Fibroblast of villous mesenchyme (primary cell): ENCODE measurements around the gene NASP. TPM values are rescaled to one million over a fixed set of nuclear protein-coding genes. Genes with fewer than 3 reads are reported as not detected.

Experiments used
- DNase-seq: peaks from one replicate; pipeline ENCODE4 v3.0.0-alpha.2; 2010; ENCODE audit warnings: low read depth
- H3K4me3 ChIP-seq: 2 replicates; pipeline ENCODE4 v1.5.1; 2011; ENCODE audit warnings: low read depth, mild to moderate bottlenecking, low read length
- total RNA-seq: library from RNA; depleted of rRNA; stranded (reverse); fragments of >200 nt; gene quantifications from 2 replicates; pipeline ENCODE4 v1.2.3, GENCODE V29; 2012
- TF ChIP-seq, protein P1 (sequence below): IDR thresholded peaks from 2 replicates; pipeline ENCODE4 v1.5.1; 2012; ENCODE audit warnings: low read depth, mild to moderate bottlenecking, low read length; ENCODE audit not compliant: insufficient read depth

The NASP gene, protein sequence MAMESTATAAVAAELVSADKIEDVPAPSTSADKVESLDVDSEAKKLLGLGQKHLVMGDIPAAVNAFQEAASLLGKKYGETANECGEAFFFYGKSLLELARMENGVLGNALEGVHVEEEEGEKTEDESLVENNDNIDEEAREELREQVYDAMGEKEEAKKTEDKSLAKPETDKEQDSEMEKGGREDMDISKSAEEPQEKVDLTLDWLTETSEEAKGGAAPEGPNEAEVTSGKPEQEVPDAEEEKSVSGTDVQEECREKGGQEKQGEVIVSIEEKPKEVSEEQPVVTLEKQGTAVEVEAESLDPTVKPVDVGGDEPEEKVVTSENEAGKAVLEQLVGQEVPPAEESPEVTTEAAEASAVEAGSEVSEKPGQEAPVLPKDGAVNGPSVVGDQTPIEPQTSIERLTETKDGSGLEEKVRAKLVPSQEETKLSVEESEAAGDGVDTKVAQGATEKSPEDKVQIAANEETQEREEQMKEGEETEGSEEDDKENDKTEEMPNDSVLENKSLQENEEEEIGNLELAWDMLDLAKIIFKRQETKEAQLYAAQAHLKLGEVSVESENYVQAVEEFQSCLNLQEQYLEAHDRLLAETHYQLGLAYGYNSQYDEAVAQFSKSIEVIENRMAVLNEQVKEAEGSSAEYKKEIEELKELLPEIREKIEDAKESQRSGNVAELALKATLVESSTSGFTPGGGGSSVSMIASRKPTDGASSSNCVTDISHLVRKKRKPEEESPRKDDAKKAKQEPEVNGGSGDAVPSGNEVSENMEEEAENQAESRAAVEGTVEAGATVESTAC
- total RNA-seq, result 44.1 and 50.5 TPM in 2 replicates

DNA sequence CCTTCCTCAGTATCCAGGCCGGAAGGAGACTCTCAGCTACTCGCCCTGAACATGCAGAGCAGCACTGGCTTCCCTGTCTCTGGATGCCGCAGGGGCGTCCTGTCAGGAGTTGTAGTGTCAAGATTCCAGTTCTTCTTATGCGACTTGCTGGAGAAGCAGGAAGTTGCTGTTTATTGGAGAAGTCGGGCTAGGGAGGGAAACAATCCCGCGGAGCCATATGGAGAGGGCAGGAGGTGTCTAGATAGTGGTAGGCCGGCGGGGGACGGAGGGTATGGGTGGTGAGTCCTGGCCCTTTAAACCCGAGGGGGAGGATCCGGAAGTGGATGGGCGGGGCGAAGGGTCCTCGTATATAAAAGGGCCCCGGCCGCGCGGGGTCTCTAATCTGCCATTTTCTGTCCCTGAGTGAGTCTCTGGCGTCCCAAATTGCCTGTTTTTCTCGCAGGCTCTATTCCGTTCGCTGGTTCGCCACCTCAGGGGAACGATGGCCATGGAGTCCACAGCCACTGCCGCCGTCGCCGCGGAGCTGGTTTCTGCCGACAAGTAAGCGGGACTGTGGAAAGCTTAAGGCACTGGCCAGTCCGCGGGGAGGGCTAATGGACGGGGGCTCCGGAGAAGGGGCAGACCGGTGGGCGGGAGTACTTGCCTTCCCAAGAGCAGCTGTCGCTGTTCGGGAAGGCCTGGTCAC is at the start of gene NASP:
NASP (plus strand) TSS at position 376 of the 685 bp plus-strand sequence; CDS start at position 482, 106 bp downstream.
- H3K4me3 ChIP-seq, result peak within 1 kb of the TSS; percentile 96
- DNase-seq, result peak; percentile 85
- TF ChIP-seq, protein P1, sequence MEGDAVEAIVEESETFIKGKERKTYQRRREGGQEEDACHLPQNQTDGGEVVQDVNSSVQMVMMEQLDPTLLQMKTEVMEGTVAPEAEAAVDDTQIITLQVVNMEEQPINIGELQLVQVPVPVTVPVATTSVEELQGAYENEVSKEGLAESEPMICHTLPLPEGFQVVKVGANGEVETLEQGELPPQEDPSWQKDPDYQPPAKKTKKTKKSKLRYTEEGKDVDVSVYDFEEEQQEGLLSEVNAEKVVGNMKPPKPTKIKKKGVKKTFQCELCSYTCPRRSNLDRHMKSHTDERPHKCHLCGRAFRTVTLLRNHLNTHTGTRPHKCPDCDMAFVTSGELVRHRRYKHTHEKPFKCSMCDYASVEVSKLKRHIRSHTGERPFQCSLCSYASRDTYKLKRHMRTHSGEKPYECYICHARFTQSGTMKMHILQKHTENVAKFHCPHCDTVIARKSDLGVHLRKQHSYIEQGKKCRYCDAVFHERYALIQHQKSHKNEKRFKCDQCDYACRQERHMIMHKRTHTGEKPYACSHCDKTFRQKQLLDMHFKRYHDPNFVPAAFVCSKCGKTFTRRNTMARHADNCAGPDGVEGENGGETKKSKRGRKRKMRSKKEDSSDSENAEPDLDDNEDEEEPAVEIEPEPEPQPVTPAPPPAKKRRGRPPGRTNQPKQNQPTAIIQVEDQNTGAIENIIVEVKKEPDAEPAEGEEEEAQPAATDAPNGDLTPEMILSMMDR, result no peak

DNA sequence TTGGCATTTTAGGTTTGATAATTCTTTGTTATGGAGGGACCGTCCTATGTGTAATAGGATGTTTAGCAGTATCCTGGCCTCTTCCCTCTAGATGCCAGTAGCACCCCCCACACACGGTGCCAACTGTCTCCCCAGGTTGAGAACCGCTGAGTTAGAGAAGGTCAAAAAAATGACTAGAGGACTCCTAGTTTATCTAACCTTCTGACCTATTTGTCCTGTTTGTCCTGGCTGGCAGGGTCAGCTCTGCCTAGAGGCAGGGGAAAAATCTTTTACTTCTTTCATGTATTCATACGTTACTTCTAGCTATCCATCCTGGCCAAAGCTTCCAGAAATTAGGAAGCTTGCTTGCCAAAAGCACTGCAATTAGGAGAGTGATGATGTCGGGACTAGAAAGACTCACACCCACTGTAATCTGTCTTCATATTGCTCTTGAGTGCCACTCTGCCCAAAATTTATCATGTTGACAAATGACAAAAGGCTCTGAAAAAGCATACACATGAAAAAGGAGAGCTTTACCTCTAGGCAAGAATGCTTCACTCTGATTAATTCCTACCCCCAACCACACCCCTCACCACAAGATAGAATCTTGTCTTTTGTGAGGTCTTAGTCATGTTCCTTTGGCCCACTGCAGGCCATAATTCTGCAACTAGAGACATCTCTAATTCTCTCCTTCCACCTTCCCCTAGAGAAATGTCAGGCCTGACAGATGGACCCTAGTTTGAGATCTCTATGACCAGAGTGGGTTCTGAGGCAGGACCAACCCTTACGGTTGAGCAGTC is 47.7 kb upstream of the NASP start:
- TF ChIP-seq, protein P1, result no peak
- H3K4me3 ChIP-seq, result no peak overlapping the region
- DNase-seq, result no peak

DNA sequence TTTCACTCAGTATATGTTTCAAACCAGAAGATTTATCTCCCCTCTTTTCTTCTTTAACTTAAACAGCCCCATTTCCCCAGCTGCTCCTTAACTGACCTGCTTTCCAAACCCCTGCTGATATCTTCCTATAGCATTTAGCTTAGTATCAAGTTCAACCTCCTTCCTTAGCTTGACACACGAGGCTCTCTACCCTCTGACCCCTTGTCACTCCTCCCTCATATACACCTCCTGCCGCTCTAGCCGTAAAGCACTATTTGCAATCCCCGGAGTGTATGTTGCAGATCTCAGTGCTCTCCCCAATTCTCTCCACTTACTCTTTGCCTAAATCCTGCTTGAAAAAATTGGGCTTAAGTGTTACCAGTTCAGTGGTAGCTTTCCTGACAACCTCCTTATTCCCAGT is 47.0 kb upstream of the NASP start:
- TF ChIP-seq, protein P1, result no peak
- no peak for DNase-seq
- no peak overlapping the region for H3K4me3 ChIP-seq

DNA sequence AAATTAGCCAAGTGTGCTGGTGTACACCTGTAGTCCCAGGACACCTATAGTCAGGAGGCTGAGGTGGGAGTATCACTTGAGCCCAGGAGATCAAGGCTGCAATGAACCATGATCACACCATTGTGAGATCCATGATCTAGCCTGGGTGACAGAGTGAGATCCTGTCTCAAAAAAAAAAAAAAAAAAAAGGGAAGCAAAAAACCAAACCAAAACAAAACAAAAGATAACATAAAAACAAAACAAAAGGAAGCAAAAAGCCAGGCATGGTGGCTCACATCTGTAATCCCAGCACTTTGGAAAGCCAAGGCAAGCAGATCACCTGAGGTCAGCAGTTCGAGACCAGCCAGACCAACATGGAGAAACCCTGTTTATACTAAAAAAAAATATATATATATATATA is 42.6 kb upstream of the NASP start:
- no peak for DNase-seq
- no peak overlapping the region for H3K4me3 ChIP-seq
- TF ChIP-seq, protein P1, result no peak

DNA sequence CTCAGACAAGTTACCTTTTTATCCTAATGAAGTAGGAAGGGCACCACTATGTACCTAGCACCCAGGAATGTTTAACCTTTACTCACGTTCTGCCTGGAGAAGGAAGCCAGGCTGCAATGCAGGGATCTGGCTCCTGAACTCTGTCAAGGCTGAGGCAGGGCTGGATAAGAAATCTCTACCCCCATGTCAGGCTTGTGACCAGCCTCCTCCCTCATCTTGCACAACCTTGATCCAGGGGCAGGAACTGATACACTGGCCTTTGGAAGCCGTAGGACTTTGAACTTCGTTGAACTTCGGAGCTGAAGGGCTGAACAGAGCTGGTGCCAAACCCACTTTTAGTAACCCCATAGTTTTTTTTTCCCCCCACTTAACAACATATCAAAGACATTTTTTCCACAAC is 41.2 kb upstream of the NASP start:
- DNase-seq, result no peak
- TF ChIP-seq, protein P1, result no peak
- no peak overlapping the region for H3K4me3 ChIP-seq
